ENCODE results near the gene CA7. TPM values are rescaled to one million over a fixed set of nuclear protein-coding genes. Genes with fewer than 3 reads are reported as not detected.
A peak's percentile ranks its signal among the peaks of the same experiment; 100 is the strongest.

The CA7 gene
- total and polyA plus RNA-seq, 2 experiments from 2014 or later = 0.65 TPM; not detected in 1

DNA sequence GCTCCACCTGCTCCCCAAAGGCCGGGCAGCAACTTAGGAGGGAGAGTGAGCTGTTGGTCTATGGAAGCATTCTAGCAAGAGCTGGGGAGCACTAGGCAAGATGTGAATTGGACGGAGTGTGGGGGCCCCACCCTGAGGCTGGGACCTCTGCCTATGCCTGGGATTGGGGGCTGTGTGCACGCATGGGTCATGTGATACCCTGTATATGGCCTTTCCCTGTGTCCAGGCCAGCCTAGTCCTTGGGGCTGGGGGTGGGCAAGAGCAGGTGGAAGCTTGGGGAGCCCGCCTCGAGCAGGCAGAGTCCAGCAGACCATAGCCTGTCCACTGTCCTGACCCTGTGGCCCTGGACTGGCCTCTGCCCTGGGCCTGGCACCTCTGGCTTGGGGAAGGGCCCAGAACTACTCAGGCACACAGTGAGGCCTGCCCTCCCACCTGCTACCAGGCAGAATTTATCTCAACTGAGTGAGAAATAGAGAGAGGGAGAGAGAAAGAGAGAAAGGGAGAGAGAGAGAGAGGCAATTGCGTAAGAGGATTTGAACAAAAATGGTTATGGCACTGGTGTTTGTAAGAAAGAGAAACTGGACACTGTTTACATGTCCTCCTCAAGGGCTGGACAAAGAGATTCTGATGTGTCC, 55.2 kb downstream of the CA7 start:
- H3K4me2 ChIP-seq (ENCODE audit: unreplicated experiment) = peak overlapping the region; percentile 18

DNA sequence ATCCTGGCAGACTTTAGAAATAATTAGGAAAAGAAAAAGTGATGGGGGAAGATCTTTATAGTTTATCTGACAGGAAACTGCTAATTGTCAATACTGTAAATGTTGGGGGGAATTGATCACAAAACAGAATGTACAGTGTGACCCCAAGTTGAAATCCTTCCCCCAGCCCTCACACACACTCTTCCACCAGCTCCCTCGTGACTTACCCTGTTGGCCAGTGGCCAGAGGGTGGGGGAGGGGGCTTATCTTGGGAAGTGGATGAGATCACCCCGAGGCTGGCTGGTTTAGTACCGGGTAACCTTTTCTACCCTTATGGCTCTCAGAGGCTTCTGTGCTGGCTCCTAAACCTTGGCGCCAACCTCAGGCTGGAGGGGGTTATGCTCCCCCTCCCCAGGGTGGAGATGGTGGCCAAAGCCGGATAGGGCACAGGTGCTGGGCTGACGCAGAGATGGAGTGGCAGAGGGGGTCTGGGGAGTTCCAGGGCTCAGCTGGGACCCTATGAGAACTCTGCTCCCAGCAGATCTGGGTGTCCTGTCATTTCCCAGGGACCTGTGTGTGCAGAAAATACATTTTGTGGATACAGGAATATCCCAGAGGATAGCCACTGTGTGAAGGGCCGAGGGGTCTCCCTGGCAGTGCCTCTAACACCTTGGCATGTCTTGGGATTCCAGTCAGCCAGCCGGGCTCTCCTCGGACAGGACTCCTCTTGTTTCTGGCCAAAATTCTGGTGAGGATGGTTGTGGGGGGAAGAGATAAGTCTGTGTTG, 55.9 kb downstream of the CA7 start:
- H3K27ac ChIP-seq = no peak overlapping the region
- H3K4me1 ChIP-seq (ENCODE audit: insufficient read depth) = peaks cover 9% of the 10 kb centered on the region
- no peaks in the 10 kb centered on the region for H4K20me1 ChIP-seq (ENCODE audit: insufficient read depth)
- peak overlapping the region; percentile 18 for H3K4me2 ChIP-seq (ENCODE audit: unreplicated experiment)
- no peak overlapping the region for H3K9ac ChIP-seq
- H3K9me2 ChIP-seq (ENCODE audit: insufficient read depth) = no peaks in the 10 kb centered on the region
- TF ChIP-seq EZH2 (IDR thresholded peaks at IDR 0.05; ENCODE audit: insufficient read depth, poor library complexity, severe bottlenecking) = no peak
- no peak for TF ChIP-seq EZH2phosphoT487 (IDR thresholded peaks at IDR 0.05; ENCODE audit: insufficient read depth, low read depth)
- H3K27me3 ChIP-seq (replicated peaks; ENCODE audit: insufficient read depth) = no peaks in the 10 kb centered on the region
- no peaks in the 10 kb centered on the region for H3K36me3 ChIP-seq (ENCODE audit: low read depth)
- 41 to 50% methylated on average over 9 of the region's 9 CpGs for WGBS, 2 experiments (ENCODE audit: low coverage in 1 of 2, low lambda C conversion rate in 2 of 2, missing lambda C conversion rate in 2 of 2)
- H3K4me3 ChIP-seq = no peak overlapping the region
- H2AFZ ChIP-seq = no peak overlapping the region
- no peaks in the 10 kb centered on the region for H3F3A ChIP-seq (ENCODE audit: insufficient read depth)
- in situ Hi-C loops (cut with MboI) = no loop called here
- DNase-seq = peak; percentile 58
- H3K9me3 ChIP-seq (ENCODE audit: low read depth) = no peaks in the 10 kb centered on the region
- H3K79me2 ChIP-seq (ENCODE audit: insufficient read depth) = no peaks in the 10 kb centered on the region

More for the DNA sequence above, 55.2 kb downstream of the CA7 start:
- Histone ChIP-seq H4K20me1 (ENCODE audit: insufficient read depth) (no peaks in the 10 kb centered on the region), H3K4me1 (ENCODE audit: insufficient read depth) (peaks cover 9% of the 10 kb centered on the region), H3K9ac (no peak overlapping the region), H3K36me3 (ENCODE audit: low read depth) (no peaks in the 10 kb centered on the region), H2AFZ (no peak overlapping the region), H3K27ac (no peak overlapping the region), H3K27me3 (replicated peaks; ENCODE audit: insufficient read depth) (no peaks in the 10 kb centered on the region), H3F3A (ENCODE audit: insufficient read depth) (no peaks in the 10 kb centered on the region), H3K4me3 (no peak overlapping the region), H3K79me2 (ENCODE audit: insufficient read depth) (no peaks in the 10 kb centered on the region), H3K9me3 (ENCODE audit: low read depth) (no peaks in the 10 kb centered on the region), H3K9me2 (ENCODE audit: insufficient read depth) (no peaks in the 10 kb centered on the region)
- TF ChIP-seq EZH2 (IDR thresholded peaks at IDR 0.05; ENCODE audit: insufficient read depth, poor library complexity, severe bottlenecking) (no peak), EZH2phosphoT487 (IDR thresholded peaks at IDR 0.05; ENCODE audit: insufficient read depth, low read depth) (no peak)
- DNase-seq = peak; percentile 56
- in situ Hi-C loops (cut with MboI) = no loop called here
- whole genome bisulfite sequencing, 2 experiments (ENCODE audit: low coverage in 1 of 2, low lambda C conversion rate in 2 of 2, missing lambda C conversion rate in 2 of 2) = 92 to 95% methylated on average over 6 of the region's 6 CpGs

DNA sequence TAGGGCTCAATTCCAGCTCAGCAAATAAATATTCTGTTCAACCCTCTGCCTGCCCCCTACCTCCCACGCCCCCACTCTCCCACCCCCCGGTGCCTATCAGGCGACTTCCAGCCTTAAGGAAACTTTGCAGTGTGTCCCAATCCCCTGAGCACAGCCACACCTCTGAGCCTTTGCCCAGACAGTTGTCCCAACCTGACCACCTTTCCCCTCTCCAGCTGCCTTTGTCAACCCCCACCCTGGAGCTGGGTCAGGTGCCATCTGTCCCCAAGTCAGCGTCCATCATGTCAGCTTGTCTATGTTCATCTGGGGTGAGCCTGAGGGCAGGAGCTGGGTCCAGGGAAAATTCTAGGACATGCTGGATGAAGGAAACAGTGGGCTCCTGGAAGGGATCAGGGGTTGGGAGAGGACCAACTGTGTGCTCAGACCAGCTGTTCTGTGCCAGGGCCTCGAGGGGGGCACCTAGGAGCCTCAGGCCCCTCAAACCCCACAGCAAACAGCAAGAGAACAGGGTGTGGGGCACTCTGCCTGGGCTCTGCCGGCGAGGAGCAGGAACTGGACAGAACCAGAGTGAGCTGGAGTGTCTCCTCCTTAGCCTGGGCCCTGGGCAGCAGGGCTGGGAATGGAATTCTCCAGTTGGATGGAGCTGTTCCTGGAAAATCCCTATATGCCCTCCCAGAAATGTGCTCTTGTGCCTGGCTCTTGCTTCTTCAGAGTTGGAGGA, 56.7 kb downstream of the CA7 start:
- WGBS, 2 experiments (ENCODE audit: low coverage in 1 of 2, low lambda C conversion rate in 2 of 2, missing lambda C conversion rate in 2 of 2) = 23 to 26% methylated on average over 6 to 7 of the region's 7 CpGs
- Histone ChIP-seq H3K9me2 (ENCODE audit: insufficient read depth) (no peaks in the 10 kb centered on the region), H3K4me3 (no peak overlapping the region), H3K27me3 (replicated peaks; ENCODE audit: insufficient read depth) (no peaks in the 10 kb centered on the region), H3K79me2 (ENCODE audit: insufficient read depth) (no peaks in the 10 kb centered on the region), H2AFZ (no peak overlapping the region), H3F3A (ENCODE audit: insufficient read depth) (no peaks in the 10 kb centered on the region), H3K9me3 (ENCODE audit: low read depth) (no peaks in the 10 kb centered on the region), H4K20me1 (ENCODE audit: insufficient read depth) (no peaks in the 10 kb centered on the region), H3K4me2 (ENCODE audit: unreplicated experiment) (no peak overlapping the region), H3K36me3 (ENCODE audit: low read depth) (no peaks in the 10 kb centered on the region), H3K9ac (no peak overlapping the region), H3K27ac (no peak overlapping the region), H3K4me1 (ENCODE audit: insufficient read depth) (peaks cover 9% of the 10 kb centered on the region)
- no peak for TF ChIP-seq EZH2phosphoT487 (IDR thresholded peaks at IDR 0.05; ENCODE audit: insufficient read depth, low read depth)
- TF ChIP-seq EZH2 (IDR thresholded peaks at IDR 0.05; ENCODE audit: insufficient read depth, poor library complexity, severe bottlenecking) = no peak
- in situ Hi-C loops (cut with MboI) = no loop called here
- DNase-seq = no peak

- in situ Hi-C loops (cut with MboI) = no loop called here
- Histone ChIP-seq H3K9ac (no peak overlapping the region), H3F3A (ENCODE audit: insufficient read depth) (no peaks in the 10 kb centered on the region), H3K4me3 (no peak overlapping the region), H3K36me3 (ENCODE audit: low read depth) (no peaks in the 10 kb centered on the region), H3K27ac (no peak overlapping the region), H3K9me2 (ENCODE audit: insufficient read depth) (no peaks in the 10 kb centered on the region), H3K79me2 (ENCODE audit: insufficient read depth) (no peaks in the 10 kb centered on the region), H4K20me1 (ENCODE audit: insufficient read depth) (no peaks in the 10 kb centered on the region), H3K9me3 (ENCODE audit: low read depth) (no peaks in the 10 kb centered on the region), H2AFZ (no peak overlapping the region), H3K27me3 (replicated peaks; ENCODE audit: insufficient read depth) (no peaks in the 10 kb centered on the region), H3K4me1 (ENCODE audit: insufficient read depth) (peaks cover 9% of the 10 kb centered on the region), H3K4me2 (ENCODE audit: unreplicated experiment) (no peak overlapping the region)
- TF ChIP-seq EZH2 (IDR thresholded peaks at IDR 0.05; ENCODE audit: insufficient read depth, poor library complexity, severe bottlenecking) (no peak), EZH2phosphoT487 (IDR thresholded peaks at IDR 0.05; ENCODE audit: insufficient read depth, low read depth) (no peak)
- 89 to 92% methylated on average over 10 of the region's 10 CpGs for WGBS, 2 experiments (ENCODE audit: low coverage in 1 of 2, low lambda C conversion rate in 2 of 2, missing lambda C conversion rate in 2 of 2)
- DNase-seq = no peak
Measured at GRCh38 chr16:66901626-66902025, 57.4 kb downstream of the CA7 start.
